Measurements from ENCODE around the gene MYO5B. TPM values are rescaled to one million over a fixed set of nuclear protein-coding genes. Genes with fewer than 3 reads are reported as not detected.
"Not testable (repeated sequence)": the region's sequence is repeated elsewhere in the genome, so short reads cannot be mapped to it uniquely, and the experiment has no call there.

The MYO5B gene
- total RNA-seq, 1 donor from 2014 or later = 22.6 TPM

GRCh38 chr18:49813319-49814146 is 381.4 kb downstream of the MYO5B start, which contains the start of gene ACAA2:
Gene ACAA2 (minus strand): TSS chr18:49813533. CDS start chr18:49813484, 49 bp downstream.
- TF ChIP-seq POLR2AphosphoS5 (IDR thresholded peaks at IDR 0.05; ENCODE audit: insufficient read depth in 1 of 2, low read depth in 1 of 2) = peak in 1 of 2 donors; percentile 91
- TF ChIP-seq CTCF (IDR thresholded peaks at IDR 0.05) = no peak
- peak in 1 of 2 donors; percentile 45 for TF ChIP-seq POLR2A (IDR thresholded peaks at IDR 0.05)
- H3K9me3 ChIP-seq = no peaks in the 10 kb centered on the region
- peak within 1 kb of the TSS; percentile 92 for H3K27ac ChIP-seq
- H3K4me1 ChIP-seq = peaks cover 26% of the 10 kb centered on the region
- peak in 1 of 2 donors; percentile 93 for DNase-seq (ENCODE audit: extremely low spot score in 2 of 2)
- H3K36me3 ChIP-seq = no peaks in the 10 kb centered on the region
- H3K27me3 ChIP-seq = no peaks in the 10 kb centered on the region
- peak within 1 kb of the TSS; percentile 50 to 88 for H3K4me3 ChIP-seq
- intact Hi-C loops (cut with DNase I) = no loop called here

GRCh38 chr18:49813069-49813318 is 382.0 kb downstream of the MYO5B start:
- TF ChIP-seq POLR2AphosphoS5 (IDR thresholded peaks at IDR 0.05; ENCODE audit: insufficient read depth in 1 of 2, low read depth in 1 of 2) = no peak
- TF ChIP-seq POLR2A (IDR thresholded peaks at IDR 0.05) = no peak
- no peak for TF ChIP-seq CTCF (IDR thresholded peaks at IDR 0.05)
- H3K4me3 ChIP-seq = peak overlapping the region; percentile 50 to 88
- DNase-seq (ENCODE audit: extremely low spot score in 2 of 2) = no peak
- intact Hi-C loops (cut with DNase I) = no loop called here
- no peaks in the 10 kb centered on the region for H3K36me3 ChIP-seq
- H3K4me1 ChIP-seq = peaks cover 26% of the 10 kb centered on the region
- H3K27me3 ChIP-seq = no peaks in the 10 kb centered on the region
- no peaks in the 10 kb centered on the region for H3K9me3 ChIP-seq
- H3K27ac ChIP-seq = peak overlapping the region; percentile 92

- no peak for DNase-seq (ENCODE audit: extremely low spot score in 2 of 2)
- no peaks in the 10 kb centered on the region for H3K36me3 ChIP-seq
- H3K27me3 ChIP-seq = no peaks in the 10 kb centered on the region
- H3K27ac ChIP-seq = peak overlapping the region; percentile 92
- H3K4me3 ChIP-seq = peak overlapping the region; percentile 50 to 88
- intact Hi-C loops (cut with DNase I) = no loop called here
- no peaks in the 10 kb centered on the region for H3K9me3 ChIP-seq
- no peak for TF ChIP-seq POLR2AphosphoS5 (IDR thresholded peaks at IDR 0.05; ENCODE audit: insufficient read depth in 1 of 2, low read depth in 1 of 2)
- TF ChIP-seq CTCF (IDR thresholded peaks at IDR 0.05) = no peak
- no peak for TF ChIP-seq POLR2A (IDR thresholded peaks at IDR 0.05)
- H3K4me1 ChIP-seq = peaks cover 26% of the 10 kb centered on the region
These were observed 382.5 kb downstream of the MYO5B start for GRCh38 chr18:49812286-49813068.

- Histone ChIP-seq H3K27me3 (no peaks in the 10 kb centered on the region), H3K27ac (peak overlapping the region; percentile 18), H3K4me1 (peaks cover 26% of the 10 kb centered on the region), H3K36me3 (no peaks in the 10 kb centered on the region), H3K9me3 (no peaks in the 10 kb centered on the region), H3K4me3 (no peak overlapping the region)
- intact Hi-C loops (cut with DNase I) = no loop called here
- TF ChIP-seq CTCF (IDR thresholded peaks at IDR 0.05) = no peak
- no peak for TF ChIP-seq POLR2A (IDR thresholded peaks at IDR 0.05)
- peak in 1 of 2 donors; percentile 17 for TF ChIP-seq POLR2AphosphoS5 (IDR thresholded peaks at IDR 0.05; ENCODE audit: insufficient read depth in 1 of 2, low read depth in 1 of 2)
- DNase-seq (ENCODE audit: extremely low spot score in 2 of 2) = no peak
These were observed 383.6 kb downstream of the MYO5B start for GRCh38 chr18:49811151-49811938.

- H3K9me3 ChIP-seq; DNase-seq (ENCODE audit: extremely low spot score in 2 of 2); intact Hi-C loops (cut with DNase I); H3K4me3 ChIP-seq; H3K27me3 ChIP-seq; H3K27ac ChIP-seq; H3K36me3 ChIP-seq: not testable (repeated sequence)
- H3K4me1 ChIP-seq = peaks cover 26% of the 10 kb centered on the region
These were observed 386.3 kb downstream of the MYO5B start for GRCh38 chr18:49808553-49809191.
